GM10248 (cell line): Measurements from ENCODE around the gene ZNF787.

Source experiments
- CTCF ChIA-PET: fragments of 300-600 bp; sonication (Branson Sonifier 250); formaldehyde crosslinking; extraction: SDS; loops from one replicate; lab custom pipeline; 2021; ENCODE audit warnings: antibody characterized with exemption; lab: Yijun Ruan, JAX
- POLR2A ChIA-PET: fragments of 350-650 bp; sonication (Branson Sonifier 250); formaldehyde crosslinking; extraction: SDS; loops from one replicate; lab custom pipeline; 2020; ENCODE audit warnings: antibody characterized with exemption; lab: Yijun Ruan, JAX
- DNase-seq: peaks from one replicate; pipeline ENCODE4 v3.0.0; 2012; ENCODE audit errors: extremely low spot score
- TF ChIP-seq, protein P1 (sequence below): IDR thresholded peaks from 2 replicates; pipeline ENCODE4 v1.5.1; 2012; ENCODE audit warnings: mild to moderate bottlenecking, low read depth; ENCODE audit errors: extremely low read depth, missing control alignments, control extremely low read depth

Gene ZNF787

DNA sequence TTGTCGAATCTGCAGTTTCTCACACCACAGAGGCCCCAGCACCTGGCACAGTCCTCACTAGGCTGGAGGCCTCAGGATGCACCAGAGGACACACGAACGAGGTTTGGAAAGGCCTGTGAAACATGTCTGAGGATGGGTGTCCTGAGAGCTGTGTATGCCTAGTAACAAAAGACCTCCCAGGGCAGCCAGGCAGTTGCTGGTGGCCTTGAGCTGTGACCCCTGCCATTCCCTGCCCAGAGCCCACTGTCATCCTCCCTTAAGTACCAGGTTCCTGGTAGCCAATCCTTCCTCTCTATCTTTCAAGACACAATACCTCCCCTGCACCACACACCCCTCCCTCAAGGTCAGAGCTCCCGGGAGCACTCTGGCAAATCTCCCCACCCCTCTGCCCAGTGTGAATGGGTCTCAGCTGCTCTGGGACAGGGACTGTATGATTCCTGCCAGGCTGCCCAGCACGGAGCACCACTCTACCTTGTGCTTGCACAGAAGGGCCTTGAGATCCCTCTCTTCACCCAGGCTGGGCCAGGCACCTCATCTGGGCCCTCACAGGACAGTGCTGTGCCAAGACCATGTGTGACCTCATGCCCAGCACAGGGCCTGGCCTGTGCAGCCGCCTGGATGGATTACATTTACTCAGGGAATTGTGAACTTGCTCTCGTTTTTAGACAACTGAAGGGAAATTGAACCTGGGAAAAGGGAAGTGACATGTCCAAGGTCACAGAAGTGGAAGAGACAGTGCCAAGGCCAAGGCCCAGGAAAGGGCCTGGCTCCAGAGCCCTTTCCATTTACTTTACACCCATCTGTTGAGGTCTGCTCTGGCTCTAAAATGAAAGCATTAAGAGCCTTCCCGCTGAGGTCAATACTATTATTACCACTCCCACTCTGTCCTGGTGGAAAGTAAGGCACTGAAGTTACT, 2.2 kb downstream of the ZNF787 start:
- CTCF ChIA-PET: interaction anchor here (1.6 kb wide), 1 partner anchor 11 kb away, joined by 4 read pairs; no protein-coding TSS in a partner anchor
- TF ChIP-seq, protein P1, sequence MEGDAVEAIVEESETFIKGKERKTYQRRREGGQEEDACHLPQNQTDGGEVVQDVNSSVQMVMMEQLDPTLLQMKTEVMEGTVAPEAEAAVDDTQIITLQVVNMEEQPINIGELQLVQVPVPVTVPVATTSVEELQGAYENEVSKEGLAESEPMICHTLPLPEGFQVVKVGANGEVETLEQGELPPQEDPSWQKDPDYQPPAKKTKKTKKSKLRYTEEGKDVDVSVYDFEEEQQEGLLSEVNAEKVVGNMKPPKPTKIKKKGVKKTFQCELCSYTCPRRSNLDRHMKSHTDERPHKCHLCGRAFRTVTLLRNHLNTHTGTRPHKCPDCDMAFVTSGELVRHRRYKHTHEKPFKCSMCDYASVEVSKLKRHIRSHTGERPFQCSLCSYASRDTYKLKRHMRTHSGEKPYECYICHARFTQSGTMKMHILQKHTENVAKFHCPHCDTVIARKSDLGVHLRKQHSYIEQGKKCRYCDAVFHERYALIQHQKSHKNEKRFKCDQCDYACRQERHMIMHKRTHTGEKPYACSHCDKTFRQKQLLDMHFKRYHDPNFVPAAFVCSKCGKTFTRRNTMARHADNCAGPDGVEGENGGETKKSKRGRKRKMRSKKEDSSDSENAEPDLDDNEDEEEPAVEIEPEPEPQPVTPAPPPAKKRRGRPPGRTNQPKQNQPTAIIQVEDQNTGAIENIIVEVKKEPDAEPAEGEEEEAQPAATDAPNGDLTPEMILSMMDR: no peak
- no peak for DNase-seq
- POLR2A ChIA-PET: interaction anchor here (0.6 to 1.5 kb wide), 2 partner anchors 14 to 1050 kb away, joined by 3 to 4 read pairs; no protein-coding TSS in a partner anchor

- TF ChIP-seq, protein P1: no peak
- POLR2A ChIA-PET: interaction anchor here (1.5 kb wide), 1 partner anchor 13 kb away, joined by 3 read pairs; no protein-coding TSS in a partner anchor
- CTCF ChIA-PET: interaction anchor here (1.6 kb wide), 1 partner anchor 10 kb away, joined by 4 read pairs; no protein-coding TSS in a partner anchor
- DNase-seq: no peak
Observed at GRCh38 chr19:56117889-56118288, 3.2 kb downstream of the ZNF787 start.

DNA sequence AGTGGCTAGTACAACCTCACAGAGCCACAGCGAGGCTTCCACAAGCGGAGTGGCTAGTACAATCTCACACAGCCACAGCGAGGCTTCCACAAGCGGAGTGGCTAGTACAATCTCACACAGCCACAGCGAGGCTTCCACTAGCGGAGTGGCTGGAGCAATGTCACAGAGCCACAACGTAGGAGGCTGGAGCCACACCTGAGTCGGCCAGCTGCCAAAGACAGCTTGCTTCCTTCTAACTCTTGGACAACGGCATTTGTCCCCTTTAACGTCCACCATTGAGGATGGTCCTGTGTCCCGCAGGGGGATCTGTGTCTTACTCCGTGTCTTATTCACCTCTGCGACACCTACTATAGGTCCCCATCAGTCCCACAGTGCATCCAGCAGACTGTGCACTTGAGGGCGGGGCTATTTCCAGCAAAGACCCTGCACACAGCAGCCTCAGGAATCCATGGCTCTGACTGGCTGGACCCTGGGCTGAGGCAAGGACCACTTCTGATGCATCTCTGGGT, 3.7 kb downstream of the ZNF787 start:
- no peak for DNase-seq
- CTCF ChIA-PET: interaction anchor here (1.6 kb wide), 1 partner anchor 10 kb away, joined by 4 read pairs; no protein-coding TSS in a partner anchor
- TF ChIP-seq, protein P1: no peak
- POLR2A ChIA-PET: interaction anchor here (1.5 kb wide), 1 partner anchor 12 kb away, joined by 3 read pairs; no protein-coding TSS in a partner anchor

DNA sequence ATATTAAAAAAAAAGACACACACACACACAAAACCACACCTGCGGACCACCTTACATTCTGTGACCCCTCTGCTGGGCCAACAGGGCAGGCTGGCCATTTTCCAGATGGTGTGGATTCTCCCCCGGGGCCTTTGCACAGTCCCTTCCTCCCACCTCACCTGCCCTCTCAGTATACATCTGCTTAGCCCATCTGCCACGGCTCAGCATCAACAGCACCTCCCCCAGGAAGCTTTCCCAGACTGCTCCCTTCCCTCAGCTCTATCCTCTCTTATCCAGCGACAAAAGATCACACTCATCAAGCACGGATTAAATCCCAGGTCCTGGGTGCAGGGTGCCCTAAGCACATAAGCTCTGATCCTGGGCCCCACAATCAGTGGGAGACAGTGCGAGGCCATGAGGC, 4.5 kb downstream of the ZNF787 start:
- TF ChIP-seq, protein P1: no peak
- no peak for DNase-seq
- ChIA-PET POLR2A (no interaction called here), CTCF (no interaction called here)

DNA sequence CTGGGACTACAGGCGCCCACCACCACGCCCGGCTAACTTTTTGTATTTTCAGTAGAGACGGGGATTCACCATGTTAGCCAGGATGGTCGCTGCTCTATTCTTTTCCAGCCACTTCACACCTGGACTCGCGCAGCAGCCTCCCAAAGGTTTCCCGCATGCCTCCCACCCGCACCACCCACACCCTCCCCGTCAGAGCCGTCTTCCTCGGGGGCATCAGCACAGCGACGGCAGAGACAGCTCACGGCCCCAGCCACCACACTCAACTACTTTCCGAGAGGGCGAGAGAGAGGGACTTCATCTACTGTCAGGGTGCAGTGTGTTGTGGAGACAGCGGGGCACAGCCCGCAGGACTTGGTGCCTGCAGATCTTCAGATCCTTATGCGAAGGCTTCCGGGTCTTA, 5.6 kb downstream of the ZNF787 start:
- ChIA-PET POLR2A (interaction anchor here (0.7 kb wide), 1 partner anchor 35 kb away, joined by 9 read pairs; no protein-coding TSS in a partner anchor), CTCF (interaction anchor here (1.2 kb wide), 1 partner anchor 17 kb away, joined by 3 read pairs; no protein-coding TSS in a partner anchor)
- DNase-seq: no peak
- TF ChIP-seq, protein P1: no peak

DNA sequence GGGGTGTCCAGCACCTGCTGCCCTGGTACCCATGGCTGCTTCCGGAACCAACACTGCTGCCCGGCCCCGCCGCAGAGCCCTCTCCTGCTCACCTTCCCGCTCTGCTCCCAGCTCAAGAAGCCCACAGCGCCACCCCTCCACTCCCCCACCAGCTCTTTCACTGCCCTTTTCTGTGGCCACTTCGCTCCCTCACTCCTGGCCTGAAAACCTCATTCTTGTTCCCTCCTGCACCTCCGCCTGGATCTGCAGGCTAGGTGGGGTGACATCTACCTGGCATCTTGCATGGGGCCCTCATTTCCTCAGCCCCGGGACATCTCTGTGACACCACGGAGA, 6.4 kb downstream of the ZNF787 start:
- TF ChIP-seq, protein P1: no peak
- ChIA-PET POLR2A (no interaction called here), CTCF (interaction anchor here (1.2 kb wide), 1 partner anchor 17 kb away, joined by 3 read pairs; no protein-coding TSS in a partner anchor)
- DNase-seq: no peak
